Measurements from ENCODE around the gene ZBTB46. TPM values are rescaled to one million over a fixed set of nuclear protein-coding genes. Genes with fewer than 3 reads are reported as not detected.
A peak's percentile ranks its signal among the peaks of the same experiment; 100 is the strongest.

The ZBTB46 gene
- total RNA-seq, 4 donors from 2014 or later = 15.9 to 39.9 (median 27.7) TPM

- 14 to 18% methylated on average over 7 to 19 of the region's 38 CpGs for WGBS, 2 donors
- Histone ChIP-seq H3K27ac (peak overlapping the region; percentile 62 to 96 (median 90)), H3K36me3 (peaks cover 2 to 10% of the 10 kb centered on the region in 2 donors), H3K4me1 (peaks cover 16 to 42% of the 10 kb centered on the region in 2 donors), H3K9me3 (no peaks in the 10 kb centered on the region), H3K4me3 (replicated peaks in 1 of 3) (peak overlapping the region in 2 of 3 donors; percentile 82 to 86), H3K27me3 (no peaks in the 10 kb centered on the region)
- DNase-seq = peak; percentile 78 to 82
- intact Hi-C loops (cut with DNase I) = loop anchor here (2.0 to 5.0 kb wide), 3 partner anchors 37 to 327 kb away; partner anchors contain the start of gene PTK6
- TF ChIP-seq POLR2A (IDR thresholded peaks at IDR 0.05) (peak in 1 of 2 donors; percentile 17), CTCF (IDR thresholded peaks at IDR 0.05) (peak; percentile 31 to 90 (median 74))
Observed at GRCh38 chr20:63863798-63864544, 32.9 kb upstream of the ZBTB46 start.

- Histone ChIP-seq H3K27me3 (no peaks in the 10 kb centered on the region), H3K4me1 (peaks cover 18 to 50% of the 10 kb centered on the region in 2 donors), H3K36me3 (peaks cover 0 to 7% of the 10 kb centered on the region in 2 donors), H3K27ac (peak overlapping the region; percentile 62 to 96 (median 90)), H3K4me3 (replicated peaks in 1 of 3) (no peak overlapping the region), H3K9me3 (no peaks in the 10 kb centered on the region)
- DNase-seq = no peak
- 87% methylated on average over 12 to 17 of the region's 18 CpGs for WGBS, 2 donors
- intact Hi-C loops (cut with DNase I) = loop anchor here (5.0 kb wide), 2 partner anchors 36 to 326 kb away; partner anchors contain the start of gene PTK6
- TF ChIP-seq CTCF (IDR thresholded peaks at IDR 0.05) = no peak
- TF ChIP-seq POLR2A (IDR thresholded peaks at IDR 0.05) = no peak
Observed at GRCh38 chr20:63863021-63863797, 32.1 kb upstream of the ZBTB46 start.

GRCh38 chr20:63861981-63862901, 31.2 kb upstream of the ZBTB46 start:
- no peak for DNase-seq
- no peak overlapping the region for H3K4me3 ChIP-seq (replicated peaks in 1 of 3)
- no peak overlapping the region for H3K27ac ChIP-seq
- intact Hi-C loops (cut with DNase I) = loop anchor here (5.0 kb wide), 2 partner anchors 35 to 325 kb away; partner anchors contain the start of gene PTK6
- no peaks in the 10 kb centered on the region for H3K27me3 ChIP-seq
- H3K36me3 ChIP-seq = peaks cover 0 to 7% of the 10 kb centered on the region in 2 donors
- 96 to 98% methylated on average over 60 to 70 of the region's 95 CpGs for WGBS, 2 donors
- TF ChIP-seq POLR2A (IDR thresholded peaks at IDR 0.05) (no peak), CTCF (IDR thresholded peaks at IDR 0.05) (no peak)
- H3K9me3 ChIP-seq = no peaks in the 10 kb centered on the region
- peaks cover 20 to 55% of the 10 kb centered on the region in 2 donors for H3K4me1 ChIP-seq

- peak within 1 kb of the TSS in 1 of 3 donors; percentile 45 for H3K27ac ChIP-seq
- peaks cover 20 to 56% of the 10 kb centered on the region in 2 donors for H3K4me1 ChIP-seq
- DNase-seq = no peak
Observed at GRCh38 chr20:63861365-63861934, 30.4 kb upstream of the ZBTB46 start, which contains the start of gene ABHD16B. Gene ABHD16B, plus strand, starts transcription at chr20:63861498. Its CDS starts 43 bp downstream, at chr20:63861541.

More at GRCh38 chr20:63861365-63861934, 30.4 kb upstream of the ZBTB46 start, which contains the start of gene ABHD16B:
- intact Hi-C loops (cut with DNase I) = loop anchor here (5.0 kb wide), 2 partner anchors 34 to 324 kb away; partner anchors contain the start of gene PTK6
- Histone ChIP-seq H3K4me3 (replicated peaks in 1 of 3) (no peak within 1 kb of the TSS), H3K27me3 (no peaks in the 10 kb centered on the region), H3K36me3 (peaks cover 0 to 7% of the 10 kb centered on the region in 2 donors), H3K9me3 (no peaks in the 10 kb centered on the region)
- 95 to 96% methylated on average over 17 to 58 of the region's 59 CpGs for WGBS, 2 donors
- TF ChIP-seq POLR2A (IDR thresholded peaks at IDR 0.05) (no peak), CTCF (IDR thresholded peaks at IDR 0.05) (no peak)

Measured in thyroid gland (tissue), 4 donors.